Measurements from ENCODE around the gene MTERF4.

MTERF4 gene

GRCh38 chr2:241067501-241068135 is 34.5 kb downstream of the MTERF4 start:
- H3K4me3 ChIP-seq (ENCODE audit: low read length), result no peak overlapping the region
- no peak for DNase-seq (ENCODE audit: low read depth)
- no peak for TF ChIP-seq CTCF (conservative IDR thresholded peaks at IDR 0.05; ENCODE audit: low read length)

- no peak overlapping the region for H3K4me3 ChIP-seq (ENCODE audit: low read length)
- no peak for DNase-seq (ENCODE audit: low read depth)
- TF ChIP-seq CTCF (conservative IDR thresholded peaks at IDR 0.05; ENCODE audit: low read length), result peak; percentile 19
Observed at GRCh38 chr2:241066893-241067341, 35.2 kb downstream of the MTERF4 start.

- no peak for TF ChIP-seq CTCF (conservative IDR thresholded peaks at IDR 0.05; ENCODE audit: low read length)
- no peak for DNase-seq (ENCODE audit: low read depth)
- no peak overlapping the region for H3K4me3 ChIP-seq (ENCODE audit: low read length)
Observed at GRCh38 chr2:241066171-241066892, 35.8 kb downstream of the MTERF4 start.

GRCh38 chr2:241065355-241065803 is 36.7 kb downstream of the MTERF4 start:
- DNase-seq (ENCODE audit: low read depth), result no peak
- no peak overlapping the region for H3K4me3 ChIP-seq (ENCODE audit: low read length)
- no peak for TF ChIP-seq CTCF (conservative IDR thresholded peaks at IDR 0.05; ENCODE audit: low read length)

GRCh38 chr2:241064802-241065354 is 37.2 kb downstream of the MTERF4 start:
- no peak overlapping the region for H3K4me3 ChIP-seq (ENCODE audit: low read length)
- no peak for TF ChIP-seq CTCF (conservative IDR thresholded peaks at IDR 0.05; ENCODE audit: low read length)
- no peak for DNase-seq (ENCODE audit: low read depth)

- no peak for DNase-seq (ENCODE audit: low read depth)
- TF ChIP-seq CTCF (conservative IDR thresholded peaks at IDR 0.05; ENCODE audit: low read length), result no peak
- no peak overlapping the region for H3K4me3 ChIP-seq (ENCODE audit: low read length)
Observed at GRCh38 chr2:241064008-241064801, 37.9 kb downstream of the MTERF4 start.

Data from AG10803 (cell line).